Stimulated activated CD8-positive, alpha-beta memory T cell treated with anti-CD3 and anti-CD28 coated beads, Interleukin-2, amount 100 ng/mL, for 48 hours (primary cell): ENCODE results near the gene TCF25.

Experiments
- DNase-seq, 2 donors: peaks; one replicate each; pipeline ENCODE4 v3.0.0-alpha.2; 2020; ENCODE audit warnings: low read depth in 2 of 2

TCF25 gene

GRCh38 chr16:89944773-89945172, 71.4 kb downstream of the TCF25 start:
- no peak for DNase-seq

- no peak for DNase-seq
Measured at GRCh38 chr16:89945654-89946053, 72.3 kb downstream of the TCF25 start.

- no peak for DNase-seq
Measured at GRCh38 chr16:89946515-89946914, 73.1 kb downstream of the TCF25 start.

GRCh38 chr16:89949121-89949742, 75.8 kb downstream of the TCF25 start:
- no peak for DNase-seq

GRCh38 chr16:89949756-89950155, 76.4 kb downstream of the TCF25 start:
- no peak for DNase-seq

GRCh38 chr16:89951509-89951908, 78.1 kb downstream of the TCF25 start:
- DNase-seq = no peak

GRCh38 chr16:89952049-89952448, 78.7 kb downstream of the TCF25 start:
- DNase-seq = no peak

- DNase-seq = no peak
Measured at GRCh38 chr16:89952551-89952950, 79.2 kb downstream of the TCF25 start.

- DNase-seq = no peak
Measured at GRCh38 chr16:89953671-89954406, 80.4 kb downstream of the TCF25 start.

GRCh38 chr16:89954462-89954861, 81.1 kb downstream of the TCF25 start:
- DNase-seq = no peak

- no peak for DNase-seq
Measured at GRCh38 chr16:89955001-89955685, 81.8 kb downstream of the TCF25 start.

GRCh38 chr16:89956505-89957215, 83.3 kb downstream of the TCF25 start:
- no peak for DNase-seq

- DNase-seq = no peak
Measured at GRCh38 chr16:89957216-89957785, 83.9 kb downstream of the TCF25 start.

- no peak for DNase-seq
Measured at GRCh38 chr16:89958068-89958467, 84.7 kb downstream of the TCF25 start.

GRCh38 chr16:89958596-89958995, 85.2 kb downstream of the TCF25 start:
- DNase-seq = no peak

- DNase-seq = no peak
Measured at GRCh38 chr16:89960966-89961365, 87.6 kb downstream of the TCF25 start.
